GM12892 (cell line): ENCODE results near the gene GRK3.

Source experiments
- POLR2A ChIP-seq: IDR thresholded peaks from 2 replicates; pipeline ENCODE4 v1.6.1; 2011; ENCODE audit warnings: low read depth, low read length, control low read depth
- POLR2AphosphoS5 ChIP-seq: IDR thresholded peaks from 2 replicates; pipeline ENCODE4 v1.6.1; 2011; ENCODE audit warnings: low read depth, low read length, control low read depth
- TAF1 ChIP-seq: IDR thresholded peaks from 2 replicates; pipeline ENCODE4 v1.6.1; 2011; ENCODE audit warnings: low read depth, mild to moderate bottlenecking, control low read depth, low read length, borderline replicate concordance

- TF ChIP-seq POLR2A (no peak), POLR2AphosphoS5 (no peak), TAF1 (no peak)
Observed at GRCh38 chr22:25722626-25723025, 158.2 kb downstream of the GRK3 start.
